ENCODE results near the gene PFKFB3.

The PFKFB3 gene

DNA sequence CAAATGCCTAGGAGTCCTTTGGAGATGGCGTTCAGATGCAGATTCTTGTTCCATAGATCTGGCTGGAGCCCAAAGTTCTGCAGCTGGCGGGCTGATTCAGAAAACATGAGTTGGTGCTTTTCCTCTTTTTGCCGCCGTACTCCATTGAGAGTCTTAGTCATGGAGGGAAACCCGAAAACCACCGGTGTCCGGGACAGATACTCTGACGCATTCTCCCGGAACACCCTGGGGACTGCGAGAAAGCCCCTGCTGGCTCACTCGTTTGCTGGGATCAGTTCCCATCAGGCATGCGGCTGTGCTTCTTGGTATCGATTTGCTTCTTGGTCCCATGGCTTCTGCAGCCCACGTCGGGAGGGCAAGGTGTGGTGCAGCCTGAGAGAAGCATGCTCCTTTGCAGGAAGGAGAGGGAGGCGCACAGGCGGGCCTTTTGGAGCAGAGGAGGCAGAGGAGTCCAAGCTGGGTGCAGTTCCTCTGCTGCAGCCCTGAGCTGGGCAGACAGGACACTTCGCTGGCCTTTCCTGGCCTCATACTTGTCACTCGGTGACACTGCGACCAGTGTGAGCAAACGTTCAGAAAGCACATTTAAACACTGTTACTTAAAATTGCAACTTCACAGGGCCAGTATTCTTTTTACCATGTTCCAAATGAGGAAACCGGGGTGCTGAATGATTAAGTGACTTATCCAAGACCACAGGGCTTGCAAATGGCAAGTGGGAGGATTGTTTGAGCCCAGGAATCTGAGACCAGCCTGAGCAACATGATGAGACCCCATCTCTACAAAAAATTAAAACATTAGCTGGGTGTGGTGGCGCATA lies 30.6 kb upstream of the PFKFB3 start:
- Histone ChIP-seq H3K36me3 (replicated peaks; ENCODE audit: insufficient read depth, low read length) (no peaks in the 10 kb centered on the region; the same call in 1 of the 2 replicates), H2AFZ (ENCODE audit: low read length) (no peak overlapping the region), H3K4me3 (ENCODE audit: low read length) (no peak overlapping the region), H3K79me2 (ENCODE audit: low read length) (peaks cover 68% of the 10 kb centered on the region), H3K27me3 (replicated peaks; ENCODE audit: insufficient read depth, low read length) (no peaks in the 10 kb centered on the region), H4K20me1 (ENCODE audit: insufficient read depth, low read length) (no peaks in the 10 kb centered on the region), H3K9me3 (replicated peaks; ENCODE audit: insufficient read depth, low read length) (no peaks in the 10 kb centered on the region), H3K4me2 (ENCODE audit: low read depth, low read length) (no peak overlapping the region), H3K9me2 (replicated peaks; ENCODE audit: insufficient read depth, low read length) (no peaks in the 10 kb centered on the region), H3K4me1 (ENCODE audit: low read length) (no peaks in the 10 kb centered on the region), H3K27ac (ENCODE audit: low read length) (no peak overlapping the region), H3K9ac (ENCODE audit: low read length) (no peak overlapping the region), H3F3A (ENCODE audit: insufficient read depth, low read length) (no peaks in the 10 kb centered on the region; the same call in 1 of the 2 replicates)
- TF ChIP-seq EZH2phosphoT487 (IDR thresholded peaks at IDR 0.05; ENCODE audit: low read length) (no peak), EZH2 (optimal IDR thresholded peaks at IDR 0.05; ENCODE audit: low read depth, low read length) (no peak)
- TF ChIP-seq, protein P1, sequence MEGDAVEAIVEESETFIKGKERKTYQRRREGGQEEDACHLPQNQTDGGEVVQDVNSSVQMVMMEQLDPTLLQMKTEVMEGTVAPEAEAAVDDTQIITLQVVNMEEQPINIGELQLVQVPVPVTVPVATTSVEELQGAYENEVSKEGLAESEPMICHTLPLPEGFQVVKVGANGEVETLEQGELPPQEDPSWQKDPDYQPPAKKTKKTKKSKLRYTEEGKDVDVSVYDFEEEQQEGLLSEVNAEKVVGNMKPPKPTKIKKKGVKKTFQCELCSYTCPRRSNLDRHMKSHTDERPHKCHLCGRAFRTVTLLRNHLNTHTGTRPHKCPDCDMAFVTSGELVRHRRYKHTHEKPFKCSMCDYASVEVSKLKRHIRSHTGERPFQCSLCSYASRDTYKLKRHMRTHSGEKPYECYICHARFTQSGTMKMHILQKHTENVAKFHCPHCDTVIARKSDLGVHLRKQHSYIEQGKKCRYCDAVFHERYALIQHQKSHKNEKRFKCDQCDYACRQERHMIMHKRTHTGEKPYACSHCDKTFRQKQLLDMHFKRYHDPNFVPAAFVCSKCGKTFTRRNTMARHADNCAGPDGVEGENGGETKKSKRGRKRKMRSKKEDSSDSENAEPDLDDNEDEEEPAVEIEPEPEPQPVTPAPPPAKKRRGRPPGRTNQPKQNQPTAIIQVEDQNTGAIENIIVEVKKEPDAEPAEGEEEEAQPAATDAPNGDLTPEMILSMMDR (IDR thresholded peaks at IDR 0.05; ENCODE audit: low read length) = no peak
- no peak for DNase-seq

- Histone ChIP-seq H3K27ac (ENCODE audit: low read length) (no peak overlapping the region), H4K20me1 (ENCODE audit: insufficient read depth, low read length) (no peaks in the 10 kb centered on the region)
- no peak for TF ChIP-seq EZH2phosphoT487 (IDR thresholded peaks at IDR 0.05; ENCODE audit: low read length)
- TF ChIP-seq, protein P1 (IDR thresholded peaks at IDR 0.05; ENCODE audit: low read length) = peak; percentile 13
These were observed 29.5 kb upstream of the PFKFB3 start for GRCh38 chr10:6173203-6173602.

DNA sequence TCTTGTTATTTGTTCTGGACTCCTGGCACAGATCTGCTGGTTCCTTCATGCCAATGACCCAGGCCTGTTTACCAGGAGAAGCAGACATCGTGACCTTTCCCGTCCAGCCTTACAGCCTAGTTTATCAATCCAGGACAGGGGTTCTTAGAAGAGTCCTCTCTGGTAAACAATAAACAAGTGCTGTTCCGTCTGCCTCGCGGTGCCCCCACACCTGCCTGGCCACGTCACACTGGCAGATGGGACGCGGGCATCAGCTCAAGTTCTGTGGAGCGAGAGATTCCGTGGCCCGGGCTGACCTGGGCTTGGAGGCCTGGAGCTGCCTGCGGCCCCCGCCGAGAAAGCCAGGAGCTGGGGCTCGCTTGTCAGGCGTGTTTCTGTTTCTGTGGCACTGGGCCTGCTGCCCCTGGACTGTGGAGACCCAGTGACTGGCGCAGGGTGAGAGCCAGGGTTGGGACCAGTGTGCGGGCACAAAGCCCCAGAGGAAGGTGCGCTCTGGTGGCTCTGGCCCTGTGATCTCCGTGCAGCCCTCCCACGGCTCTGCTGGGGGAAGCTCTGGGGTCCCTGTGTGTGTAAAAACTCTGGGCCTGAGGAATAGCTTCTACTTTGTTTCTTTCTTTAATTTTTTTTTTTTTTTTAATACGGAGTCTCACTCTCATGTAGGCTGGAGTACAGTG lies 28.4 kb upstream of the PFKFB3 start:
- Histone ChIP-seq H4K20me1 (ENCODE audit: insufficient read depth, low read length) (no peaks in the 10 kb centered on the region), H3K79me2 (ENCODE audit: low read length) (peaks cover 51% of the 10 kb centered on the region), H3K27me3 (replicated peaks; ENCODE audit: insufficient read depth, low read length) (no peaks in the 10 kb centered on the region)

More at GRCh38 chr10:6173203-6173602, 29.5 kb upstream of the PFKFB3 start:
- Histone ChIP-seq H3K4me3 (ENCODE audit: low read length) (no peak overlapping the region), H3K36me3 (replicated peaks; ENCODE audit: insufficient read depth, low read length) (no peaks in the 10 kb centered on the region; the same call in 1 of the 2 replicates), H3K9ac (ENCODE audit: low read length) (no peak overlapping the region), H3F3A (ENCODE audit: insufficient read depth, low read length) (no peaks in the 10 kb centered on the region; the same call in 1 of the 2 replicates), H3K4me1 (ENCODE audit: low read length) (no peaks in the 10 kb centered on the region), H2AFZ (ENCODE audit: low read length) (no peak overlapping the region), H3K27me3 (replicated peaks; ENCODE audit: insufficient read depth, low read length) (no peaks in the 10 kb centered on the region), H3K9me2 (replicated peaks; ENCODE audit: insufficient read depth, low read length) (no peaks in the 10 kb centered on the region), H3K4me2 (ENCODE audit: low read depth, low read length) (no peak overlapping the region), H3K79me2 (ENCODE audit: low read length) (peaks cover 62% of the 10 kb centered on the region), H3K9me3 (replicated peaks; ENCODE audit: insufficient read depth, low read length) (no peaks in the 10 kb centered on the region)
- no peak for DNase-seq

More for the DNA sequence above, 28.4 kb upstream of the PFKFB3 start:
- no peaks in the 10 kb centered on the region for H3K4me1 ChIP-seq (ENCODE audit: low read length)
- H3K27ac ChIP-seq (ENCODE audit: low read length) = no peak overlapping the region
- H3K9me2 ChIP-seq (replicated peaks; ENCODE audit: insufficient read depth, low read length) = no peaks in the 10 kb centered on the region
- no peaks in the 10 kb centered on the region for H3K9me3 ChIP-seq (replicated peaks; ENCODE audit: insufficient read depth, low read length)
- no peak overlapping the region for H3K4me3 ChIP-seq (ENCODE audit: low read length)
- no peak overlapping the region for H3K4me2 ChIP-seq (ENCODE audit: low read depth, low read length)
- no peak overlapping the region for H2AFZ ChIP-seq (ENCODE audit: low read length)
- DNase-seq = no peak
- no peak overlapping the region for H3K9ac ChIP-seq (ENCODE audit: low read length)
- H3K36me3 ChIP-seq (replicated peaks; ENCODE audit: insufficient read depth, low read length) = no peaks in the 10 kb centered on the region
- TF ChIP-seq, protein P1 (IDR thresholded peaks at IDR 0.05; ENCODE audit: low read length) = no peak
- no peak for TF ChIP-seq EZH2 (optimal IDR thresholded peaks at IDR 0.05; ENCODE audit: low read depth, low read length)
- H3F3A ChIP-seq (ENCODE audit: insufficient read depth, low read length) = no peaks in the 10 kb centered on the region; the same call in 1 of the 2 replicates
